Measurements from ENCODE around the gene PTEN.

GRCh38 chr10:87887146-87887545 lies 23.7 kb downstream of the PTEN start:
- TF ChIP-seq CTCF (IDR thresholded peaks at IDR 0.05; ENCODE audit: poor library complexity) (no peak), EZH2 (IDR thresholded peaks at IDR 0.05; ENCODE audit: borderline replicate concordance) (no peak)

All from hepatocyte (in vitro differentiated cells).